Keratinocyte (primary cell): ENCODE data around the gene ANTKMT. TPM values are rescaled to one million over a fixed set of nuclear protein-coding genes. Genes with fewer than 3 reads are reported as not detected.
A peak's percentile ranks its signal among the peaks of the same experiment; 100 is the strongest.

Experiments used
- DNase-seq: peaks from one replicate; pipeline ENCODE4 v3.0.0-alpha.2; 2011; ENCODE audit warnings: low read depth, missing footprints, low spot score
- FAIRE-seq: peaks from 2 replicates; lab custom pipeline; 2011; peaks lifted over from hg19 to GRCh38; lab: Jason Lieb, UNC
- H2AFZ ChIP-seq: 2 replicates; pipeline ENCODE4 v1.6.0; 2012; ENCODE audit warnings: low read length, control low read depth, inconsistent platforms; ENCODE audit not compliant: control insufficient read depth
- H3K27ac ChIP-seq: 2 replicates; pipeline ENCODE4 v1.5.1; 2011; ENCODE audit warnings: low read length; ENCODE audit not compliant: control insufficient read depth, insufficient read depth
- H3K27me3 ChIP-seq: 3 replicates; pipeline ENCODE4 v1.6.0; 2011; ENCODE audit warnings: low read length; ENCODE audit not compliant: control insufficient read depth, insufficient read depth; ENCODE audit errors: extremely low read depth
- H3K36me3 ChIP-seq, 2 experiments: 2 replicates in 1 of 2; 3 replicates in 1 of 2; pipeline ENCODE4 v1.5.1; 2011; ENCODE audit warnings: low read length in 2 of 2, mild to moderate bottlenecking in 1 of 2; ENCODE audit not compliant: control insufficient read depth in 2 of 2, insufficient read depth in 2 of 2; ENCODE audit errors: extremely low read depth in 1 of 2
- H3K4me1 ChIP-seq: 3 replicates; pipeline ENCODE4 v1.5.1; 2011; ENCODE audit warnings: low read length; ENCODE audit not compliant: control insufficient read depth, insufficient read depth; ENCODE audit errors: extremely low read depth
- H3K4me2 ChIP-seq: 3 replicates; pipeline ENCODE4 v1.6.0; 2011; ENCODE audit warnings: low read depth, low read length; ENCODE audit not compliant: control insufficient read depth, insufficient read depth; ENCODE audit errors: extremely low read depth
- H3K4me3 ChIP-seq, 3 experiments: fragments of 200-600 bp in 1 of 3; sonication (generic) in 1 of 3; 2 replicates in 2 of 3; 3 replicates in 1 of 3; pipeline ENCODE4 v1.5.1; 2011 to 2016; ENCODE audit warnings: low read length in 3 of 3, mild to moderate bottlenecking in 3 of 3, control low read depth in 2 of 3, inconsistent platforms in 1 of 3, low read depth in 1 of 3, mixed read lengths in 1 of 3, mixed run types in 1 of 3, moderate library complexity in 1 of 3; ENCODE audit not compliant: control insufficient read depth in 2 of 3, insufficient read depth in 2 of 3; ENCODE audit errors: extremely low read depth in 1 of 3
- H3K79me2 ChIP-seq: 2 replicates; pipeline ENCODE4 v1.6.0; 2012; ENCODE audit warnings: low read length; ENCODE audit not compliant: control insufficient read depth, insufficient read depth
- H3K9ac ChIP-seq: 3 replicates; pipeline ENCODE4 v1.6.0; 2011; ENCODE audit warnings: low read length; ENCODE audit not compliant: control insufficient read depth, insufficient read depth; ENCODE audit errors: extremely low read depth
- H3K9me1 ChIP-seq: 3 replicates; pipeline ENCODE4 v1.6.0; 2011; ENCODE audit warnings: low read length; ENCODE audit not compliant: control insufficient read depth, insufficient read depth; ENCODE audit errors: extremely low read depth
- H3K9me3 ChIP-seq: 2 replicates; pipeline ENCODE4 v1.5.1; 2012; ENCODE audit warnings: low read depth, low read length; ENCODE audit not compliant: control insufficient read depth
- H4K20me1 ChIP-seq: 3 replicates; pipeline ENCODE4 v1.6.0; 2011; ENCODE audit warnings: low read length; ENCODE audit not compliant: control insufficient read depth, insufficient read depth; ENCODE audit errors: extremely low read depth
- EZH2 ChIP-seq: IDR thresholded peaks from one replicate; pipeline ENCODE4 v1.6.1; 2012; ENCODE audit warnings: inconsistent platforms, mild to moderate bottlenecking, low read length, moderate library complexity
- dilution Hi-C: fragments of 300-500 bp; cut with MboI; formaldehyde crosslinking; loops from one replicate; pipeline ENCODE4 v1.7.0; 2020; ENCODE audit warnings: low sequenced_read_pairs; ENCODE audit not compliant: extremely low pct_ligation_motif_present
- polyA plus RNA-seq, 5 experiments: library from polyadenylated mRNA; depleted of rRNA in 3 of 5; stranded (reverse) in 3 of 5; stranded (forward) in 1 of 5; unstranded in 1 of 5; fragments of >200 nt; gene quantifications; 1 replicate in 1 of 5; 2 replicates in 3 of 5; 3 replicates in 1 of 5; pipeline versions ENCODE4 v1.2.1 to v1.2.3, GENCODE V29; 2011 to 2012; ENCODE audit warnings: missing spikeins in 2 of 5, low read depth in 1 of 5, low replicate concordance in 1 of 5
- TF ChIP-seq, protein P1 (sequence below), 3 experiments: IDR thresholded peaks in 1 of 3; conservative IDR thresholded peaks in 1 of 3; optimal IDR thresholded peaks in 1 of 3; 2 replicates in 2 of 3; 3 replicates in 1 of 3; pipeline versions ENCODE3 to v1.5.1; 2011; ENCODE audit warnings: low read length in 3 of 3, mild to moderate bottlenecking in 3 of 3, moderate library complexity in 2 of 3, control low read depth in 1 of 3, inconsistent platforms in 1 of 3; ENCODE audit not compliant: insufficient read depth in 2 of 3; ENCODE audit errors: extremely low read depth in 1 of 3

Gene ANTKMT
- polyA plus RNA-seq, 1 donor (not counting 4 experiments of a cell fraction or from before 2014, with no cell fraction given), result 5.6 TPM

GRCh38 chr16:678209-678857, 42.6 kb upstream of the ANTKMT start:
- dilution Hi-C loops, result no loop called here
- H4K20me1 ChIP-seq, result peaks cover 16% of the 10 kb centered on the region
- no peak for TF ChIP-seq EZH2
- TF ChIP-seq, protein P1, sequence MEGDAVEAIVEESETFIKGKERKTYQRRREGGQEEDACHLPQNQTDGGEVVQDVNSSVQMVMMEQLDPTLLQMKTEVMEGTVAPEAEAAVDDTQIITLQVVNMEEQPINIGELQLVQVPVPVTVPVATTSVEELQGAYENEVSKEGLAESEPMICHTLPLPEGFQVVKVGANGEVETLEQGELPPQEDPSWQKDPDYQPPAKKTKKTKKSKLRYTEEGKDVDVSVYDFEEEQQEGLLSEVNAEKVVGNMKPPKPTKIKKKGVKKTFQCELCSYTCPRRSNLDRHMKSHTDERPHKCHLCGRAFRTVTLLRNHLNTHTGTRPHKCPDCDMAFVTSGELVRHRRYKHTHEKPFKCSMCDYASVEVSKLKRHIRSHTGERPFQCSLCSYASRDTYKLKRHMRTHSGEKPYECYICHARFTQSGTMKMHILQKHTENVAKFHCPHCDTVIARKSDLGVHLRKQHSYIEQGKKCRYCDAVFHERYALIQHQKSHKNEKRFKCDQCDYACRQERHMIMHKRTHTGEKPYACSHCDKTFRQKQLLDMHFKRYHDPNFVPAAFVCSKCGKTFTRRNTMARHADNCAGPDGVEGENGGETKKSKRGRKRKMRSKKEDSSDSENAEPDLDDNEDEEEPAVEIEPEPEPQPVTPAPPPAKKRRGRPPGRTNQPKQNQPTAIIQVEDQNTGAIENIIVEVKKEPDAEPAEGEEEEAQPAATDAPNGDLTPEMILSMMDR (optimal IDR thresholded peaks at IDR 0.05 in 1 of 3, IDR thresholded peaks at IDR 0.05 in 1 of 3, conservative IDR thresholded peaks at IDR 0.05 in 1 of 3; ENCODE audit: extremely low read depth in 1 of 3, insufficient read depth in 2 of 3, low read length in 3 of 3), result no peak
- H3K27ac ChIP-seq, result no peak overlapping the region
- H3K79me2 ChIP-seq, result peaks cover 26% of the 10 kb centered on the region
- peaks cover 44% of the 10 kb centered on the region for H3K4me1 ChIP-seq
- FAIRE-seq (no peak), DNase-seq (no peak)
- no peak overlapping the region for H2AFZ ChIP-seq
- H3K4me3 ChIP-seq, result no peak overlapping the region
- H3K36me3 ChIP-seq, result peaks cover 16 to 20% of the 10 kb centered on the region in 2 experiments
- H3K9me1 ChIP-seq, result no peaks in the 10 kb centered on the region
- no peak overlapping the region for H3K9ac ChIP-seq
- H3K27me3 ChIP-seq, result no peaks in the 10 kb centered on the region
- no peak overlapping the region for H3K4me2 ChIP-seq
- no peaks in the 10 kb centered on the region for H3K9me3 ChIP-seq

DNA sequence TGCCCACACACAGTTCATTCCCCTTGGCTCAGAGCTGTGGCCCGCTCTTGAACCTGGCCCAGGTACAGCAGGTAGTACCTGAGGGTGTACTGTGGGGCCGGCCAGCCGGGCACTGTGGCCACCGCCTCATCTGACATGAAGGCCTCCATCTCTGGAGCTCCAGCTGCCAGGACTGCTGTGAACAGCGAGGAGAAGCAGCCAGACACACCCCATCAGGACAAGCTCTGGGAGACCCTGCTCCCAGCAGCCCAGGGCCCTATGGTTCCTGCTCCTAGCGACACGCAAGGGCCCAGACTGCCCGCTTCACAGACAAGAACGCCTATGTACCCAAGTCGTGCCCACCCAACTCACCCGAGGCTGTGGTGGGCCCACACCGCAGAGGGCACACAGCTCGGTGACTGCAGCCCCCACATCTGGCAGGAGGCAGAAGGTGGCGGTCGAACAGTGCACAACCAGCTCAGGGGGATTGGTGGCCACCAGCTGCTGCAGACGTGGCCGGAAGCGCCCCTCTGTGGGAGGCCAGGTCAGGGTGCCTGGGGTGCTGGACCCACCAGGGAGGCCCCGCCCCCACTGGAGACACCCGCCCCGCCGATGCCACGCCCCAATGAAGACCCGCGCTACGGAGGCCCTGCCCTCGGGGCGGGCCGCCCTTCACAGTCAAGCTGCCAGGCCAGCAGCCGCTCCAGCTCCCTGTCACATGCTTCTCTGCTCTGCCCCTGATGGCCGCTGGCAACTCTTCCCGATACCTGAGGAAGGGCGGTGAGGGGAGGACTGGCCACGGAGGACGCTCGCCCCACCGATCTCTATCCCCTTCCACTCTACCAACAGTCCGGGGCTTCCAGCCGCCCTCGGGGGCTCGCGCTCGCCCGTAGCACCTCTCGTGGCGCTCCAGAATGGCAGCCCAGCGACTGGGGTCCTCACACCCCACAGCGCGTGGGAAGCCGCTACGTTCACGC, 41.8 kb upstream of the ANTKMT start:
- Histone ChIP-seq H3K4me2 (peak overlapping the region; percentile 64), H3K9me1 (no peaks in the 10 kb centered on the region), H4K20me1 (peaks cover 16% of the 10 kb centered on the region), H3K4me1 (peaks cover 48% of the 10 kb centered on the region), H3K4me3 (peak overlapping the region; percentile 30 to 59 (median 35)), H3K9me3 (no peaks in the 10 kb centered on the region), H3K27me3 (no peaks in the 10 kb centered on the region), H3K9ac (peak overlapping the region; percentile 44), H3K36me3 (peaks cover 14 to 21% of the 10 kb centered on the region in 2 experiments), H2AFZ (peak overlapping the region; percentile 46), H3K27ac (no peak overlapping the region), H3K79me2 (peaks cover 30% of the 10 kb centered on the region)
- DNase-seq (no peak), FAIRE-seq (no peak)
- dilution Hi-C loops, result no loop called here
- TF ChIP-seq, protein P1 (optimal IDR thresholded peaks at IDR 0.05 in 1 of 3, IDR thresholded peaks at IDR 0.05 in 1 of 3, conservative IDR thresholded peaks at IDR 0.05 in 1 of 3; ENCODE audit: extremely low read depth in 1 of 3, insufficient read depth in 2 of 3, low read length in 3 of 3), result no peak
- no peak for TF ChIP-seq EZH2
